ENCODE data around the gene ANO8. TPM values are rescaled to one million over a fixed set of nuclear protein-coding genes. Genes with fewer than 3 reads are reported as not detected.

ANO8 gene
- total RNA-seq, 1 experiment from 2014 or later = 21.9 TPM

DNA sequence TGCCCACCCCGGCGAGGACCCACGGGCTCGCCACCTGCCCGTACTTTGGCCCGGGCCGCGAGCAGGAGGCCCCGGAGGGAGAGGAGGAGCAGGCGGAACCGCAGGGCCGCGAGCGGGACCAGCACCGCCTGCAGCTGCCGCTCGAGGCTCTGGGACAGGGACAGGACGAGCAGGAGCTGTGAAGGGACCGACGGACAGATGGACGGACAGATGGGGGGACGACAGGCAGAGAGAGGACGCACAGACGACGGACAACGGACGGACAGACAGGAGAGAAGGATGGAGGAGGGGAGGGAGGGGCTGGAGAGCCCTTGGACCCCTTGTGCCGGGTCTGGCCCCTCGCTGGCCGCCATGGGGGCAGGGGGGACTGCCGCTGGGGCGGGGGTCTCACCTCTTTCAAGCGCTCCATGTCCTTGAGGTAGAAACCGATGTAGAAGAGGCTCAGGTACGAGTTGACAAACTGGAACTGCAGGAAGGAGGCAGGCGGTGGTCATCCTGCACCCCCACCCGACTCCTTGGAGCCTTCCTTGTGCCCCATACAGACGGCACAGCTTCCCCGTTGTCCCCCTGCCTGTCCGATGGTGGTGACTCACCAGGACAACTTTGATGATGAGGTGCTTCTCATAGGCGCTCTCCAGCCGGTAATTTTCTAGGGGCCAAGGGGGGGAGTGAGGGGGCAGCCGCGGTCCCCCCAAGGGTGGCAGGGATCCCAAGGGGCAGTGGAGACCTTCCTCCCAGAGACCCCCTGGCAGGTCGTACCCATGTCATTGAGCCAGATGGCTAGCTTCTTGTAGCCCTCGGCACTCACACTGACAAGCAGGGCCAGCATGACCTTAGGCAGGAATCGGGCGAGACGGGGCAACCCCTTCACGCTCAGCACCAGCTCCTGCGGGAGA, 5.0 kb downstream of the ANO8 start:
- no peak for TF ChIP-seq CTCF (conservative IDR thresholded peaks at IDR 0.05)
- H3K9me3 ChIP-seq (ENCODE audit: control insufficient read depth, low read depth, low read length) = no peaks in the 10 kb centered on the region
- no peak overlapping the region for H3K23ac ChIP-seq (ENCODE audit: insufficient read length, low read depth, low read length)
- H2BK20ac ChIP-seq (ENCODE audit: low read depth, low read length, poor library complexity, severe bottlenecking) = no peak overlapping the region
- no peaks in the 10 kb centered on the region for H3K4me1 ChIP-seq (ENCODE audit: insufficient read depth, low read length)
- no peak overlapping the region for H3K4me2 ChIP-seq (ENCODE audit: insufficient read depth, insufficient read length, low read length)
- no peak overlapping the region for H4K8ac ChIP-seq (replicated peaks; ENCODE audit: insufficient read length, low read depth, low read length)
- H3K9me3 Mint-ChIP-seq = no peaks in the 10 kb centered on the region; a peak in 1 of 5 replicates
- H3K79me1 ChIP-seq (ENCODE audit: insufficient read depth, low read depth, low read length, poor library complexity, severe bottlenecking) = no peaks in the 10 kb centered on the region
- no peak for DNase-seq
- H3T11ph ChIP-seq (ENCODE audit: low read length) = no peak overlapping the region
- H3K27me3 Mint-ChIP-seq (ENCODE audit: low read depth) = peaks cover 6% of the 10 kb centered on the region
- H3K27ac Mint-ChIP-seq = peak overlapping the region in 1 of 3 experiments; percentile 84; a peak in 1 of 7 replicates
- no peaks in the 10 kb centered on the region for H4K20me1 ChIP-seq (ENCODE audit: control insufficient read depth, insufficient read depth, insufficient read length)
- no peak overlapping the region for H2BK12ac ChIP-seq (ENCODE audit: insufficient read length, low read depth, low read length)
- H3K56ac ChIP-seq (ENCODE audit: insufficient read length, low read depth, low read length) = no peak overlapping the region
- H2AFZ ChIP-seq (ENCODE audit: low read length) = no peak overlapping the region
- peaks cover 13% of the 10 kb centered on the region for H3K23me2 ChIP-seq (ENCODE audit: insufficient read length, low read depth, low read length, poor library complexity, severe bottlenecking)
- H3K14ac ChIP-seq (ENCODE audit: insufficient read depth, low read length) = no peak overlapping the region
- H4K91ac ChIP-seq (ENCODE audit: insufficient read length, low read depth, low read length) = no peak overlapping the region
- H3K18ac ChIP-seq (ENCODE audit: insufficient read length, low read depth, low read length) = no peak overlapping the region
- H3K27me3 ChIP-seq (ENCODE audit: insufficient read depth, low read length) = no peaks in the 10 kb centered on the region
- H3K4me1 Mint-ChIP-seq = peaks cover 11 to 35% of the 10 kb centered on the region in 2 experiments
- no peak overlapping the region for H3K4ac ChIP-seq (ENCODE audit: low read depth, low read length)
- H4K5ac ChIP-seq (ENCODE audit: insufficient read length, low read depth, low read length) = no peak overlapping the region
- no peaks in the 10 kb centered on the region for H3K79me2 ChIP-seq (ENCODE audit: insufficient read depth, low read length)
- H3K4me3 Mint-ChIP-seq = peak overlapping the region; percentile 52 to 75
- no peak overlapping the region for H2BK5ac ChIP-seq (ENCODE audit: insufficient read length, low read length)
- peaks cover 13 to 45% (median 34%) of the 10 kb centered on the region in 3 experiments for H3K36me3 Mint-ChIP-seq (ENCODE audit: insufficient read depth in 1 of 3, low read depth in 3 of 3)
- no peak overlapping the region for H2BK15ac ChIP-seq (ENCODE audit: low read depth, low read length)
- no peak overlapping the region for H2BK120ac ChIP-seq (ENCODE audit: low read depth, low read length, poor library complexity, severe bottlenecking)
- no CpG with 5 or more reads among the region's 51 CpGs for WGBS (ENCODE audit: extremely low coverage, insufficient read length, low lambda C conversion rate)
- no peak overlapping the region for H3K27ac ChIP-seq (ENCODE audit: insufficient read length, low read depth, low read length)
- no peak overlapping the region for H3K9ac ChIP-seq (ENCODE audit: extremely low read depth, insufficient read length, low read length)
- no peak overlapping the region for H2AK5ac ChIP-seq (ENCODE audit: insufficient read length, low read length)
